Activated CD8-positive, alpha-beta memory T cell treated with anti-CD3 and anti-CD28 coated beads, Interleukin-2, amount 50 U/mL, for 1 hour (primary cell): Measurements from ENCODE around the gene KIRREL3.

Experiments used
- DNase-seq: peaks from one replicate; pipeline ENCODE4 v3.0.0-alpha.2; 2020; ENCODE audit errors: extremely low read depth

The KIRREL3 gene

GRCh38 chr11:126914941-126915340 lies 85.6 kb downstream of the KIRREL3 start:
- DNase-seq = no peak

- DNase-seq = no peak
Observed at GRCh38 chr11:126914166-126914565, 86.4 kb downstream of the KIRREL3 start.

- DNase-seq = no peak
Observed at GRCh38 chr11:126904520-126904919, 96.0 kb downstream of the KIRREL3 start.

- no peak for DNase-seq
Observed at GRCh38 chr11:126901783-126902182, 98.8 kb downstream of the KIRREL3 start.

- DNase-seq = no peak
Observed at GRCh38 chr11:126899961-126900748, 100.4 kb downstream of the KIRREL3 start.

- DNase-seq = no peak
Observed at GRCh38 chr11:126898802-126899201, 101.8 kb downstream of the KIRREL3 start.

- no peak for DNase-seq
Observed at GRCh38 chr11:126897430-126897829, 103.1 kb downstream of the KIRREL3 start.

GRCh38 chr11:126896025-126896424 lies 104.5 kb downstream of the KIRREL3 start:
- DNase-seq = no peak

- DNase-seq = no peak
Observed at GRCh38 chr11:126893796-126894195, 106.8 kb downstream of the KIRREL3 start.

- no peak for DNase-seq
Observed at GRCh38 chr11:126892756-126893155, 107.8 kb downstream of the KIRREL3 start.

- DNase-seq = no peak
Observed at GRCh38 chr11:126891556-126892217, 108.9 kb downstream of the KIRREL3 start.

- no peak for DNase-seq
Observed at GRCh38 chr11:126890561-126890960, 110.0 kb downstream of the KIRREL3 start.

GRCh38 chr11:126888115-126888712 lies 112.4 kb downstream of the KIRREL3 start:
- DNase-seq = no peak

GRCh38 chr11:126886636-126887035 lies 113.9 kb downstream of the KIRREL3 start:
- no peak for DNase-seq

- DNase-seq = no peak
Observed at GRCh38 chr11:126886085-126886484, 114.5 kb downstream of the KIRREL3 start.

- DNase-seq = no peak
Observed at GRCh38 chr11:126884594-126884993, 116.0 kb downstream of the KIRREL3 start.

- DNase-seq = no peak
Observed at GRCh38 chr11:126884192-126884591, 116.4 kb downstream of the KIRREL3 start.

GRCh38 chr11:126880872-126881271 lies 119.7 kb downstream of the KIRREL3 start:
- no peak for DNase-seq

- no peak for DNase-seq
Observed at GRCh38 chr11:126879516-126879915, 121.1 kb downstream of the KIRREL3 start.

- no peak for DNase-seq
Observed at GRCh38 chr11:126878913-126879482, 121.6 kb downstream of the KIRREL3 start.

- DNase-seq = no peak
Observed at GRCh38 chr11:126874831-126875230, 125.7 kb downstream of the KIRREL3 start.

- DNase-seq = no peak
Observed at GRCh38 chr11:126874276-126874675, 126.3 kb downstream of the KIRREL3 start.

GRCh38 chr11:126871792-126872191 lies 128.8 kb downstream of the KIRREL3 start:
- DNase-seq = no peak
